ENCODE results near the gene CYP2A7.
"Not testable (repeated sequence)": the region's sequence is repeated elsewhere in the genome, so short reads cannot be mapped to it uniquely, and the experiment has no call there.

CYP2A7 gene

GRCh38 chr19:40896843-40897789 lies 15.1 kb upstream of the CYP2A7 start:
- not testable (repeated sequence) for DNase-seq

- DNase-seq: no peak
Observed at GRCh38 chr19:40896418-40896796, 14.4 kb upstream of the CYP2A7 start.

- no peak for DNase-seq
Observed at GRCh38 chr19:40893112-40893511, 11.1 kb upstream of the CYP2A7 start.

GRCh38 chr19:40889366-40889765 lies 7.3 kb upstream of the CYP2A7 start:
- DNase-seq: no peak

GRCh38 chr19:40888191-40888590 lies 6.2 kb upstream of the CYP2A7 start:
- DNase-seq: no peak

GRCh38 chr19:40884187-40884931 lies 2.3 kb upstream of the CYP2A7 start:
- not testable (repeated sequence) for DNase-seq

GRCh38 chr19:40879349-40879748 lies 2.7 kb downstream of the CYP2A7 start:
- DNase-seq: not testable (repeated sequence)

- not testable (repeated sequence) for DNase-seq
Observed at GRCh38 chr19:40875526-40875951, 6.5 kb downstream of the CYP2A7 start.

- DNase-seq: not testable (repeated sequence)
Observed at GRCh38 chr19:40874874-40875273, 7.2 kb downstream of the CYP2A7 start.

- DNase-seq: not testable (repeated sequence)
Observed at GRCh38 chr19:40873873-40874272, 8.2 kb downstream of the CYP2A7 start.

GRCh38 chr19:40872209-40872608 lies 9.8 kb downstream of the CYP2A7 start:
- no peak for DNase-seq

- no peak for DNase-seq
Observed at GRCh38 chr19:40867701-40868100, 14.3 kb downstream of the CYP2A7 start.

GRCh38 chr19:40864739-40865496 lies 17.1 kb downstream of the CYP2A7 start:
- DNase-seq: not testable (repeated sequence)

- DNase-seq: no peak
Observed at GRCh38 chr19:40862785-40863184, 19.2 kb downstream of the CYP2A7 start.

- no peak for DNase-seq
Observed at GRCh38 chr19:40862333-40862732, 19.7 kb downstream of the CYP2A7 start.

GRCh38 chr19:40858109-40858508 lies 23.9 kb downstream of the CYP2A7 start:
- DNase-seq: no peak

GRCh38 chr19:40852467-40853152 lies 29.4 kb downstream of the CYP2A7 start:
- DNase-seq: not testable (repeated sequence)

GRCh38 chr19:40850277-40850676 lies 31.8 kb downstream of the CYP2A7 start, which contains the start of gene CYP2A6:
Gene CYP2A6 (minus strand): TSS chr19:40850447. CDS start chr19:40850426, 21 bp downstream.
- DNase-seq: not testable (repeated sequence)

GRCh38 chr19:40846722-40847121 lies 35.3 kb downstream of the CYP2A7 start:
- DNase-seq: not testable (repeated sequence)

GRCh38 chr19:40843653-40844052 lies 38.4 kb downstream of the CYP2A7 start:
- DNase-seq: not testable (repeated sequence)

- not testable (repeated sequence) for DNase-seq
Observed at GRCh38 chr19:40842997-40843652, 38.9 kb downstream of the CYP2A7 start.

- DNase-seq: not testable (repeated sequence)
Observed at GRCh38 chr19:40842012-40842411, 40.0 kb downstream of the CYP2A7 start.
